Keratinocyte (primary cell): ENCODE measurements around the gene OSGEP. TPM values are rescaled to one million over a fixed set of nuclear protein-coding genes. Genes with fewer than 3 reads are reported as not detected.

Experiments used
- DNase-seq: peaks from one replicate; pipeline ENCODE4 v3.0.0-alpha.2; 2011; ENCODE audit warnings: low read depth, missing footprints, low spot score
- FAIRE-seq: peaks from 2 replicates; lab custom pipeline; 2011; peaks lifted over from hg19 to GRCh38; lab: Jason Lieb, UNC
- H2AFZ ChIP-seq: 2 replicates; pipeline ENCODE4 v1.6.0; 2012; ENCODE audit warnings: low read length, control low read depth, inconsistent platforms; ENCODE audit not compliant: control insufficient read depth
- H3K27ac ChIP-seq: 2 replicates; pipeline ENCODE4 v1.5.1; 2011; ENCODE audit warnings: low read length; ENCODE audit not compliant: control insufficient read depth, insufficient read depth
- H3K27me3 ChIP-seq: 3 replicates; pipeline ENCODE4 v1.6.0; 2011; ENCODE audit warnings: low read length; ENCODE audit not compliant: control insufficient read depth, insufficient read depth; ENCODE audit errors: extremely low read depth
- H3K36me3 ChIP-seq, 2 experiments: 2 replicates in 1 of 2; 3 replicates in 1 of 2; pipeline ENCODE4 v1.5.1; 2011; ENCODE audit warnings: low read length in 2 of 2, mild to moderate bottlenecking in 1 of 2; ENCODE audit not compliant: control insufficient read depth in 2 of 2, insufficient read depth in 2 of 2; ENCODE audit errors: extremely low read depth in 1 of 2
- H3K4me1 ChIP-seq: 3 replicates; pipeline ENCODE4 v1.5.1; 2011; ENCODE audit warnings: low read length; ENCODE audit not compliant: control insufficient read depth, insufficient read depth; ENCODE audit errors: extremely low read depth
- H3K4me2 ChIP-seq: 3 replicates; pipeline ENCODE4 v1.6.0; 2011; ENCODE audit warnings: low read depth, low read length; ENCODE audit not compliant: control insufficient read depth, insufficient read depth; ENCODE audit errors: extremely low read depth
- H3K4me3 ChIP-seq, 3 experiments: fragments of 200-600 bp in 1 of 3; sonication (generic) in 1 of 3; 2 replicates in 2 of 3; 3 replicates in 1 of 3; pipeline ENCODE4 v1.5.1; 2011 to 2016; ENCODE audit warnings: low read length in 3 of 3, mild to moderate bottlenecking in 3 of 3, control low read depth in 2 of 3, inconsistent platforms in 1 of 3, low read depth in 1 of 3, mixed read lengths in 1 of 3, mixed run types in 1 of 3, moderate library complexity in 1 of 3; ENCODE audit not compliant: control insufficient read depth in 2 of 3, insufficient read depth in 2 of 3; ENCODE audit errors: extremely low read depth in 1 of 3
- H3K79me2 ChIP-seq: 2 replicates; pipeline ENCODE4 v1.6.0; 2012; ENCODE audit warnings: low read length; ENCODE audit not compliant: control insufficient read depth, insufficient read depth
- H3K9ac ChIP-seq: 3 replicates; pipeline ENCODE4 v1.6.0; 2011; ENCODE audit warnings: low read length; ENCODE audit not compliant: control insufficient read depth, insufficient read depth; ENCODE audit errors: extremely low read depth
- H3K9me1 ChIP-seq: 3 replicates; pipeline ENCODE4 v1.6.0; 2011; ENCODE audit warnings: low read length; ENCODE audit not compliant: control insufficient read depth, insufficient read depth; ENCODE audit errors: extremely low read depth
- H3K9me3 ChIP-seq: 2 replicates; pipeline ENCODE4 v1.5.1; 2012; ENCODE audit warnings: low read depth, low read length; ENCODE audit not compliant: control insufficient read depth
- H4K20me1 ChIP-seq: 3 replicates; pipeline ENCODE4 v1.6.0; 2011; ENCODE audit warnings: low read length; ENCODE audit not compliant: control insufficient read depth, insufficient read depth; ENCODE audit errors: extremely low read depth
- EZH2 ChIP-seq: IDR thresholded peaks from one replicate; pipeline ENCODE4 v1.6.1; 2012; ENCODE audit warnings: inconsistent platforms, mild to moderate bottlenecking, low read length, moderate library complexity
- dilution Hi-C: fragments of 300-500 bp; cut with MboI; formaldehyde crosslinking; loops from one replicate; pipeline ENCODE4 v1.7.0; 2020; ENCODE audit warnings: low sequenced_read_pairs; ENCODE audit not compliant: extremely low pct_ligation_motif_present
- polyA plus RNA-seq, 5 experiments: library from polyadenylated mRNA; depleted of rRNA in 3 of 5; stranded (reverse) in 3 of 5; stranded (forward) in 1 of 5; unstranded in 1 of 5; fragments of >200 nt; gene quantifications; 1 replicate in 1 of 5; 2 replicates in 3 of 5; 3 replicates in 1 of 5; pipeline versions ENCODE4 v1.2.1 to v1.2.3, GENCODE V29; 2011 to 2012; ENCODE audit warnings: missing spikeins in 2 of 5, low read depth in 1 of 5, low replicate concordance in 1 of 5
- TF ChIP-seq, protein P1 (sequence below), 3 experiments: IDR thresholded peaks in 1 of 3; conservative IDR thresholded peaks in 1 of 3; optimal IDR thresholded peaks in 1 of 3; 2 replicates in 2 of 3; 3 replicates in 1 of 3; pipeline versions ENCODE3 to v1.5.1; 2011; ENCODE audit warnings: low read length in 3 of 3, mild to moderate bottlenecking in 3 of 3, moderate library complexity in 2 of 3, control low read depth in 1 of 3, inconsistent platforms in 1 of 3; ENCODE audit not compliant: insufficient read depth in 2 of 3; ENCODE audit errors: extremely low read depth in 1 of 3

OSGEP gene
- polyA plus RNA-seq, 1 donor (not counting 4 experiments of a cell fraction or from before 2014, with no cell fraction given): 34.5 TPM

DNA sequence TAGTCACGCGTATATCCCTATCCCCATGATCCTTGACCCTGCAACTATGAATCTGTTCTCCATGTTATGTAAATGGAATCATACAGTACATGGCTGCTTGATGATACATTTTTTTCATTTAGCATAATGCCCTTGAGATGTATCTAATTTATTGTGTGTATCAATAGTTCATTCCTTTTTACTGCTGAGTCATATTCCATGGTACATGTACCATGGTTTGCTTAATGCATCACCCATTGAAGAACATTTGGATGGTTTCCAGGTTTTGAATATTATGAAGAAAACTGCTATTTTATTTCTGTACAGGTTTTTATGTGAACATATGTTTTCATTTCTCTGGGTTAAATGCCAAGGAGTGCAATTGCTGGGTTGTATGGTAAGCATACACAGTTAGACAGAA, 46.7 kb upstream of the OSGEP start:
- no peak overlapping the region for H3K27ac ChIP-seq
- no peak overlapping the region for H3K9ac ChIP-seq
- H3K27me3 ChIP-seq: no peaks in the 10 kb centered on the region
- no peak for TF ChIP-seq EZH2
- TF ChIP-seq, protein P1, sequence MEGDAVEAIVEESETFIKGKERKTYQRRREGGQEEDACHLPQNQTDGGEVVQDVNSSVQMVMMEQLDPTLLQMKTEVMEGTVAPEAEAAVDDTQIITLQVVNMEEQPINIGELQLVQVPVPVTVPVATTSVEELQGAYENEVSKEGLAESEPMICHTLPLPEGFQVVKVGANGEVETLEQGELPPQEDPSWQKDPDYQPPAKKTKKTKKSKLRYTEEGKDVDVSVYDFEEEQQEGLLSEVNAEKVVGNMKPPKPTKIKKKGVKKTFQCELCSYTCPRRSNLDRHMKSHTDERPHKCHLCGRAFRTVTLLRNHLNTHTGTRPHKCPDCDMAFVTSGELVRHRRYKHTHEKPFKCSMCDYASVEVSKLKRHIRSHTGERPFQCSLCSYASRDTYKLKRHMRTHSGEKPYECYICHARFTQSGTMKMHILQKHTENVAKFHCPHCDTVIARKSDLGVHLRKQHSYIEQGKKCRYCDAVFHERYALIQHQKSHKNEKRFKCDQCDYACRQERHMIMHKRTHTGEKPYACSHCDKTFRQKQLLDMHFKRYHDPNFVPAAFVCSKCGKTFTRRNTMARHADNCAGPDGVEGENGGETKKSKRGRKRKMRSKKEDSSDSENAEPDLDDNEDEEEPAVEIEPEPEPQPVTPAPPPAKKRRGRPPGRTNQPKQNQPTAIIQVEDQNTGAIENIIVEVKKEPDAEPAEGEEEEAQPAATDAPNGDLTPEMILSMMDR (optimal IDR thresholded peaks at IDR 0.05 in 1 of 3, IDR thresholded peaks at IDR 0.05 in 1 of 3, conservative IDR thresholded peaks at IDR 0.05 in 1 of 3; ENCODE audit: extremely low read depth in 1 of 3, insufficient read depth in 2 of 3, low read length in 3 of 3): no peak
- peaks cover 14% of the 10 kb centered on the region for H3K4me1 ChIP-seq
- H3K79me2 ChIP-seq: no peaks in the 10 kb centered on the region
- DNase-seq (no peak), FAIRE-seq (no peak)
- no peak overlapping the region for H2AFZ ChIP-seq
- H3K36me3 ChIP-seq: no peaks in the 10 kb centered on the region
- H4K20me1 ChIP-seq: no peaks in the 10 kb centered on the region
- H3K9me1 ChIP-seq: no peaks in the 10 kb centered on the region
- dilution Hi-C loops: no loop called here
- no peaks in the 10 kb centered on the region for H3K9me3 ChIP-seq
- H3K4me3 ChIP-seq: no peak overlapping the region
- no peak overlapping the region for H3K4me2 ChIP-seq

DNA sequence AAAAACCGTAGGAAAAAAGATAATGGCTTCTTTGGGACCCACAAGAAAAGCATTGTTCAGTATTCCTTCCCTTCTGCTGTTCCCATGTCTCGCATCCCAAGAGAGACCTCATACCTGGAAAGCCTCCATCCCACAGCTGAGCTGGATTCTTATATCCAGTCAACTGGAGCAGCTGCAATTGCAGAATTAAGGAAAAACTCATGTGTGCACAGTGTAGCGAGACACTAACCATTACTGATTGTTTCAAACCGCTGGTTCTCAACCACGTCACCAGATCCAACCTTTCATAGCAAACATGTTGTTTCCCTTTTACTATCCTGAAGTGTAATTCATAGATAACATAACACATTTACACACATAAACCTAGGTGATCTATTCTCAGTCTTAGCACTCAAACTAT, 45.3 kb upstream of the OSGEP start:
- Histone ChIP-seq H3K4me1 (peaks cover 22% of the 10 kb centered on the region), H3K79me2 (no peaks in the 10 kb centered on the region), H2AFZ (no peak overlapping the region), H3K4me2 (no peak overlapping the region), H3K36me3 (no peaks in the 10 kb centered on the region), H3K27me3 (no peaks in the 10 kb centered on the region), H3K27ac (no peak overlapping the region), H3K4me3 (no peak overlapping the region), H3K9me1 (no peaks in the 10 kb centered on the region), H4K20me1 (no peaks in the 10 kb centered on the region), H3K9me3 (no peaks in the 10 kb centered on the region), H3K9ac (no peak overlapping the region)
- FAIRE-seq: no peak
- TF ChIP-seq, protein P1 (optimal IDR thresholded peaks at IDR 0.05 in 1 of 3, IDR thresholded peaks at IDR 0.05 in 1 of 3, conservative IDR thresholded peaks at IDR 0.05 in 1 of 3; ENCODE audit: extremely low read depth in 1 of 3, insufficient read depth in 2 of 3, low read length in 3 of 3): no peak
- TF ChIP-seq EZH2: no peak
- dilution Hi-C loops: no loop called here
- no peak for DNase-seq
